Measurements from ENCODE around the gene TCF15. TPM values are rescaled to one million over a fixed set of nuclear protein-coding genes. Genes with fewer than 3 reads are reported as not detected.

The TCF15 gene
- total and polyA plus RNA-seq, 2 of the 13 experiments (the other 11 are each of a cell fraction or from before 2014, with no cell fraction given) = not detected

DNA sequence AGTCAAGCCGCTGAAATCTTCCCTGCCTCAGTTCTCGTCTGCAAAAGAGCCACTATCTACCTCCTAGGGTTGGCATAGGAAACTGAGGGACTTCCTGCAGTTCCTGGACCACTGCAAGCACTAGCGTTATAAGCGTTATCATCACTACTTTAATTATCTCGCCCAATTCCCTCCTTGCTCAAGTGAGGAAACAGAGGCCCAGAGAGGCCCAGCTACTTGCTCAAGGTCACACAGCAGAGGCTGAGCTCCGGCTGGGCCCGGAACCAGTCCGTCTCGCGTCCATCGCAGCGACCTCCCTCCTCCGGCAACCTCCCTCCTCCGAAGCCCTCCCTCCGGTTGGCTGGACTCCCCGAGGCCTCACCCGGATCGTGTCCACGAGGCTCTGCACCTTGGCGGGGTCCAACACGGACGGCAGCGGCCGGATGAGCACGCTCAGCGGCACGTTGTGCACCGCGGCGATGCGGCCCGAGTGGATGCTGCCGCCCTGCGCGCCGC, 42.6 kb upstream of the TCF15 start (continued):
- TF ChIP-seq ZNF253 (CRISPR knock-in tag; IDR thresholded peaks at IDR 0.05; ENCODE audit: borderline replicate concordance) (no peak), SKI (IDR thresholded peaks at IDR 0.05; ENCODE audit: partially characterized antibody) (no peak), CAMTA2 (CRISPR knock-in tag; IDR thresholded peaks at IDR 0.05; ENCODE audit: borderline replicate concordance) (no peak), SIN3B (IDR thresholded peaks at IDR 0.05; ENCODE audit: low read length) (no peak), ZNF619 (CRISPR knock-in tag; IDR thresholded peaks at IDR 0.05) (no peak; the same call in 1 of the 2 replicates), SIX1 (CRISPR knock-in tag; IDR thresholded peaks at IDR 0.05; ENCODE audit: borderline replicate concordance) (no peak), ZNF101 (CRISPR knock-in tag; IDR thresholded peaks at IDR 0.05; ENCODE audit: borderline replicate concordance, low read depth) (0 out of 2 replicates have a peak, but pooled peaks have one; percentile 10), SPEN (CRISPR knock-in tag; IDR thresholded peaks at IDR 0.05; ENCODE audit: low read depth) (no peak; the same call in 1 of the 2 replicates), ZNF180 (CRISPR knock-in tag; IDR thresholded peaks at IDR 0.05; ENCODE audit: borderline replicate concordance, low read depth) (no peak), SMYD3 (CRISPR knock-in tag; IDR thresholded peaks at IDR 0.05) (no peak), ZNF10 (CRISPR knock-in tag; IDR thresholded peaks at IDR 0.05; ENCODE audit: borderline replicate concordance, low read depth) (no peak), HNF4G (IDR thresholded peaks at IDR 0.05; ENCODE audit: borderline replicate concordance, low read depth, low read length) (peak; percentile 4; the same call in 1 of the 2 replicates), HNF4G (CRISPR knock-in tag; IDR thresholded peaks at IDR 0.05; ENCODE audit: borderline replicate concordance, low read depth) (0 out of 2 replicates have a peak, but pooled peaks have one; percentile 2), KDM5B (CRISPR knock-in tag; IDR thresholded peaks at IDR 0.05; ENCODE audit: borderline replicate concordance) (no peak), ZNF296 (CRISPR knock-in tag; conservative IDR thresholded peaks at IDR 0.05) (no peak), ZNF746 (CRISPR knock-in tag; IDR thresholded peaks at IDR 0.05) (peak; percentile 77; the same call in 1 of the 2 replicates), ZNF549 (CRISPR knock-in tag; IDR thresholded peaks at IDR 0.05) (no peak)
- TF ChIP-seq, protein P1, sequence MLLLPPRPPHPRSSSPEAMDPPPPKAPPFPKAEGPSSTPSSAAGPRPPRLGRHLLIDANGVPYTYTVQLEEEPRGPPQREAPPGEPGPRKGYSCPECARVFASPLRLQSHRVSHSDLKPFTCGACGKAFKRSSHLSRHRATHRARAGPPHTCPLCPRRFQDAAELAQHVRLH (CRISPR knock-in tag; IDR thresholded peaks at IDR 0.05; ENCODE audit: borderline replicate concordance, low read depth) = 0 out of 2 replicates have a peak, but pooled peaks have one; percentile 16
- TF ChIP-seq, protein P2, sequence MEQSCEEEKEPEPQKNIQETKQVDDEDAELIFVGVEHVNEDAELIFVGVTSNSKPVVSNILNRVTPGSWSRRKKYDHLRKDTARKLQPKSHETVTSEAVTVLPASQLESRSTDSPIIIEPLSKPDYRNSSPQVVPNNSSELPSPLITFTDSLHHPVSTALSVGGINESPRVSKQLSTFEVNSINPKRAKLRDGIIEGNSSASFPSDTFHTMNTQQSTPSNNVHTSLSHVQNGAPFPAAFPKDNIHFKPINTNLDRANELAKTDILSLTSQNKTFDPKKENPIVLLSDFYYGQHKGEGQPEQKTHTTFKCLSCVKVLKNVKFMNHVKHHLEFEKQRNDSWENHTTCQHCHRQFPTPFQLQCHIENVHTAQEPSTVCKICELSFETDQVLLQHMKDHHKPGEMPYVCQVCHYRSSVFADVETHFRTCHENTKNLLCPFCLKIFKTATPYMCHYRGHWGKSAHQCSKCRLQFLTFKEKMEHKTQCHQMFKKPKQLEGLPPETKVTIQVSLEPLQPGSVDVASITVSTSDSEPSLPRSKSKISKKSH (CRISPR knock-in tag; IDR thresholded peaks at IDR 0.05; ENCODE audit: borderline replicate concordance) = no peak
- TF ChIP-seq, protein P3, sequence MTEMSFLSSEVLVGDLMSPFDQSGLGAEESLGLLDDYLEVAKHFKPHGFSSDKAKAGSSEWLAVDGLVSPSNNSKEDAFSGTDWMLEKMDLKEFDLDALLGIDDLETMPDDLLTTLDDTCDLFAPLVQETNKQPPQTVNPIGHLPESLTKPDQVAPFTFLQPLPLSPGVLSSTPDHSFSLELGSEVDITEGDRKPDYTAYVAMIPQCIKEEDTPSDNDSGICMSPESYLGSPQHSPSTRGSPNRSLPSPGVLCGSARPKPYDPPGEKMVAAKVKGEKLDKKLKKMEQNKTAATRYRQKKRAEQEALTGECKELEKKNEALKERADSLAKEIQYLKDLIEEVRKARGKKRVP (CRISPR knock-in tag; IDR thresholded peaks at IDR 0.05) = no peak
- TF ChIP-seq, protein P4, sequence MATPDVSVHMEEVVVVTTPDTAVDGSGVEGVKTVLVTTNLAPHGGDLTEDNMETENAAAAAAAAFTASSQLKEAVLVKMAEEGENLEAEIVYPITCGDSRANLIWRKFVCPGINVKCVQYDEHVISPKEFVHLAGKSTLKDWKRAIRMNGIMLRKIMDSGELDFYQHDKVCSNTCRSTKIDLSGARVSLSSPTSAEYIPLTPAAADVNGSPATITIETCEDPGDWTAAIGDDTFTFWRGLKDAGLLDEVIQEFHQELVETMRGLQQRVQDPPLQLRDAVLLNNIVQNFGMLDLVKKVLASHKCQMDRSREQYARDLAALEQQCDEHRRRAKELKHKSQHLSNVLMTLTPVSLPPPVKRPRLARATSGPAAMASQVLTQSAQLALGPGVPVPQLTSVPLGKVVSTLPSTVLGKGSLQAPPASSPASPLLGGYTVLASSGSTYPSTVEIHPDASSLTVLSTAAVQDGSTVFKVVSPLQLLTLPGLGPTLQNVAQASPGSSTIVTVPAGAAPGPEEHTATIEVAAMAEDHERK (CRISPR knock-in tag; IDR thresholded peaks at IDR 0.05; ENCODE audit: low read depth) = no peak
- TF ChIP-seq, protein P5, sequence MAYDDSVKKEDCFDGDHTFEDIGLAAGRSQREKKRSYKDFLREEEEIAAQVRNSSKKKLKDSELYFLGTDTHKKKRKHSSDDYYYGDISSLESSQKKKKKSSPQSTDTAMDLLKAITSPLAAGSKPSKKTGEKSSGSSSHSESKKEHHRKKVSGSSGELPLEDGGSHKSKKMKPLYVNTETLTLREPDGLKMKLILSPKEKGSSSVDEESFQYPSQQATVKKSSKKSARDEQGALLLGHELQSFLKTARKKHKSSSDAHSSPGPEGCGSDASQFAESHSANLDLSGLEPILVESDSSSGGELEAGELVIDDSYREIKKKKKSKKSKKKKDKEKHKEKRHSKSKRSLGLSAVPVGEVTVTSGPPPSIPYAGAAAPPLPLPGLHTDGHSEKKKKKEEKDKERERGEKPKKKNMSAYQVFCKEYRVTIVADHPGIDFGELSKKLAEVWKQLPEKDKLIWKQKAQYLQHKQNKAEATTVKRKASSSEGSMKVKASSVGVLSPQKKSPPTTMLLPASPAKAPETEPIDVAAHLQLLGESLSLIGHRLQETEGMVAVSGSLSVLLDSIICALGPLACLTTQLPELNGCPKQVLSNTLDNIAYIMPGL (CRISPR knock-in tag; IDR thresholded peaks at IDR 0.05; ENCODE audit: borderline replicate concordance in 1 of 2, low read depth in 1 of 2) = no peak
- TF ChIP-seq, protein P6, sequence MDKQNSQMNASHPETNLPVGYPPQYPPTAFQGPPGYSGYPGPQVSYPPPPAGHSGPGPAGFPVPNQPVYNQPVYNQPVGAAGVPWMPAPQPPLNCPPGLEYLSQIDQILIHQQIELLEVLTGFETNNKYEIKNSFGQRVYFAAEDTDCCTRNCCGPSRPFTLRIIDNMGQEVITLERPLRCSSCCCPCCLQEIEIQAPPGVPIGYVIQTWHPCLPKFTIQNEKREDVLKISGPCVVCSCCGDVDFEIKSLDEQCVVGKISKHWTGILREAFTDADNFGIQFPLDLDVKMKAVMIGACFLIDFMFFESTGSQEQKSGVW (CRISPR knock-in tag; IDR thresholded peaks at IDR 0.05; ENCODE audit: borderline replicate concordance) = no peak

All from HepG2 (cell line).